ENCODE measurements around the gene FBN2. TPM values are rescaled to one million over a fixed set of nuclear protein-coding genes. Genes with fewer than 3 reads are reported as not detected.
A peak's percentile ranks its signal among the peaks of the same experiment; 100 is the strongest.

The FBN2 gene
- total RNA-seq, 1 donor from 2014 or later: 6.6 TPM

- H3K36me3 Mint-ChIP-seq (ENCODE audit: insufficient read depth): no peaks in the 10 kb centered on the region
- H3K4me3 Mint-ChIP-seq (ENCODE audit: low read depth): no peak overlapping the region
- H3K27ac Mint-ChIP-seq: no peak overlapping the region
- H3K4me1 Mint-ChIP-seq (ENCODE audit: low read depth): peaks cover 2% of the 10 kb centered on the region
- no peak for DNase-seq (ENCODE audit: low spot score, unreplicated experiment)
- peaks cover 6% of the 10 kb centered on the region for H3K27me3 Mint-ChIP-seq
- H3K9me3 Mint-ChIP-seq (ENCODE audit: low read depth): no peaks in the 10 kb centered on the region
- TF ChIP-seq CTCF (IDR thresholded peaks at IDR 0.05; ENCODE audit: unreplicated experiment): no peak
Measured at GRCh38 chr5:128216285-128216684, 321.8 kb downstream of the FBN2 start.

- no peak for TF ChIP-seq CTCF (IDR thresholded peaks at IDR 0.05; ENCODE audit: unreplicated experiment)
- H3K4me3 Mint-ChIP-seq (ENCODE audit: low read depth): no peak overlapping the region
- no peak for DNase-seq (ENCODE audit: low spot score, unreplicated experiment)
- peaks cover 2% of the 10 kb centered on the region for H3K4me1 Mint-ChIP-seq (ENCODE audit: low read depth)
- H3K9me3 Mint-ChIP-seq (ENCODE audit: low read depth): no peaks in the 10 kb centered on the region
- H3K27ac Mint-ChIP-seq: no peak overlapping the region
- peaks cover 6% of the 10 kb centered on the region for H3K27me3 Mint-ChIP-seq
- H3K36me3 Mint-ChIP-seq (ENCODE audit: insufficient read depth): no peaks in the 10 kb centered on the region
Measured at GRCh38 chr5:128213833-128214232, 324.2 kb downstream of the FBN2 start.

GRCh38 chr5:128213340-128213739 lies 324.7 kb downstream of the FBN2 start:
- Mint-ChIP-seq H3K36me3 (ENCODE audit: insufficient read depth) (no peaks in the 10 kb centered on the region), H3K27me3 (peaks cover 6% of the 10 kb centered on the region), H3K4me3 (ENCODE audit: low read depth) (no peak overlapping the region), H3K4me1 (ENCODE audit: low read depth) (peaks cover 2% of the 10 kb centered on the region), H3K9me3 (ENCODE audit: low read depth) (no peaks in the 10 kb centered on the region), H3K27ac (no peak overlapping the region)
- DNase-seq (ENCODE audit: low spot score, unreplicated experiment): peak; percentile 31
- TF ChIP-seq CTCF (IDR thresholded peaks at IDR 0.05; ENCODE audit: unreplicated experiment): peak; percentile 92

DNA sequence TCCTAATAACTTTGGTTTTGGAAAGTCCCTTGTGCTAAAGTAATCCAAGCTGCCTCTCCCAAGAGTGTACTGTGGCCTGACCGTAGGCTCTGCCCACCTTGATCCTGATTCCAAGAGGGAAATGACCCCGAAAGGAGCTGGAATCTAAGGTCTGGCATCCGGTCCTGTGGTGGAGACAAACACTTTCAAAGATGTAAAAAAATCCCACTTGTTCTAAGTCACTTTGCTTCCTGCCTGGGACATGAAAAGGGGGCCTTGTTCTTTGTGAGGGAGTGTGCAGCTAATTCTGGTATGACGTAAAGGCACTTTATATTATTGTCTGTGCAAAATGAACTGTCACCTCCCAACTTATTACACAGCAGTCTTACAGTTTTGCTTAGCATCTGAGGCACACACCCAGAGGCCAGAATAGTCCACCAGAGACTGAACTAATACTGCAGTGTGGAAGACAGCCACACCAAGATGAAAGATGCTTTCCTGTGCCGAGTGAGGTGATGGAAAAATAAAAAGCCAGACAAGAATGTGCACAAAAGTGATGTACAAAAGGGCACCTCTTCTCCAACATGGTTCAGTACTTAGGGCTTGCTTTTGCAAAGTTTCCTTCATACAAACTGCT lies 325.7 kb downstream of the FBN2 start:
- H3K27me3 Mint-ChIP-seq: peaks cover 6% of the 10 kb centered on the region
- H3K9me3 Mint-ChIP-seq (ENCODE audit: low read depth): no peaks in the 10 kb centered on the region
- no peak for DNase-seq (ENCODE audit: low spot score, unreplicated experiment)
- H3K4me1 Mint-ChIP-seq (ENCODE audit: low read depth): peaks cover 2% of the 10 kb centered on the region
- no peak for TF ChIP-seq CTCF (IDR thresholded peaks at IDR 0.05; ENCODE audit: unreplicated experiment)
- H3K36me3 Mint-ChIP-seq (ENCODE audit: insufficient read depth): no peaks in the 10 kb centered on the region
- no peak overlapping the region for H3K27ac Mint-ChIP-seq
- no peak overlapping the region for H3K4me3 Mint-ChIP-seq (ENCODE audit: low read depth)

DNA sequence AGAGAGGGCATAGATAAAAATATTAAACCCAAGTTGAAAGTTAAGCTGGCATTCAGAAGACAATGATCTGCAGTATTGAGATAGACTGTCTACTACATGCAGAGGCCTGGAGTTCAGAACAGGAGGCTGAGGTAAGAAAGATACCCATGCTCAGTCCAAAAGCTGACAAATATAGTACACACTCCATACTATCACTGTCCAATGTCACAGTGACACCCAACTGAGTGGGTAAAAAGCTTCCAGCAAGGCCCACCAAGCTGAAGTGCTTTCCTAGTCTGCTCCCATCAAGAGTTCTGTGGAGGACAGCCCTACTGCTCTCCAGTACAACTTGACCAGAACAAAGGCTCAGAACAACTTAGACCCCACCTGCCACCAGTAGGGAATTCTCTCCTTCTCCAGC lies 329.6 kb downstream of the FBN2 start:
- Mint-ChIP-seq H3K36me3 (ENCODE audit: insufficient read depth) (no peaks in the 10 kb centered on the region), H3K9me3 (ENCODE audit: low read depth) (no peaks in the 10 kb centered on the region), H3K4me3 (ENCODE audit: low read depth) (no peak overlapping the region), H3K27ac (no peak overlapping the region), H3K27me3 (no peaks in the 10 kb centered on the region), H3K4me1 (ENCODE audit: low read depth) (peaks cover 2% of the 10 kb centered on the region)
- TF ChIP-seq CTCF (IDR thresholded peaks at IDR 0.05; ENCODE audit: unreplicated experiment): no peak
- no peak for DNase-seq (ENCODE audit: low spot score, unreplicated experiment)
